A673 (cell line): ENCODE data around the gene SLAMF8. TPM values are rescaled to one million over a fixed set of nuclear protein-coding genes. Genes with fewer than 3 reads are reported as not detected.

Experiments used
- BruUV-seq: library from RNA; stranded (reverse); fragments of 400-500 nt; replicated peaks from 2 replicates; lab custom pipeline; 2021; lab: Mats Ljungman, UMichigan
- CTCF ChIA-PET: fragments of 300-600 bp; sonication (Branson Sonifier 250); formaldehyde crosslinking; loops from one replicate; lab custom pipeline; 2022; ENCODE audit warnings: antibody characterized with exemption; lab: Charles Lee
- POLR2A ChIA-PET: fragments of 300-600 bp; sonication (Branson Sonifier 250); formaldehyde crosslinking; loops from one replicate; lab custom pipeline; 2022; ENCODE audit warnings: antibody characterized with exemption; ENCODE audit not compliant: low non-redundant PET; lab: Charles Lee
- DNase-seq: peaks from one replicate; pipeline ENCODE4 v3.0.0-alpha.2; 2015; ENCODE audit warnings: low spot score
- H3K27ac ChIP-seq: fragments of 200-600 bp; sonication (generic); 2 replicates; pipeline ENCODE4 v1.5.1; 2016; ENCODE audit warnings: mixed run types, low read depth, mild to moderate bottlenecking, mixed read lengths, antibody characterized with exemption, low read length; ENCODE audit not compliant: poor library complexity, severe bottlenecking
- H3K27me3 ChIP-seq: fragments of 200-600 bp; sonication (generic); replicated peaks from 2 replicates; pipeline ENCODE4 v1.6.1; 2017; ENCODE audit warnings: mixed run types, low read depth, mild to moderate bottlenecking, mixed read lengths, antibody characterized with exemption, low read length; ENCODE audit not compliant: insufficient read depth, poor library complexity
- H3K36me3 ChIP-seq: fragments of 200-600 bp; sonication (generic); 2 replicates; pipeline ENCODE4 v1.6.1; 2016; ENCODE audit warnings: mixed run types, mild to moderate bottlenecking, mixed read lengths, antibody characterized with exemption, low read length; ENCODE audit not compliant: insufficient read depth, poor library complexity, severe bottlenecking
- H3K4me1 ChIP-seq: fragments of 200-600 bp; sonication (generic); 2 replicates; pipeline ENCODE4 v1.6.1; 2017; ENCODE audit warnings: mixed run types, mild to moderate bottlenecking, mixed read lengths, antibody characterized with exemption, low read length; ENCODE audit not compliant: insufficient read depth, poor library complexity, severe bottlenecking
- H3K4me3 ChIP-seq: fragments of 200-600 bp; sonication (generic); 2 replicates; pipeline ENCODE4 v1.5.1; 2016; ENCODE audit warnings: low read depth, mixed run types, mild to moderate bottlenecking, mixed read lengths, low read length; ENCODE audit not compliant: poor library complexity, severe bottlenecking
- H3K9me3 ChIP-seq: fragments of 200-600 bp; sonication (generic); 2 replicates; pipeline ENCODE4 v1.6.1; 2016; ENCODE audit warnings: mixed run types, low read depth, mild to moderate bottlenecking, mixed read lengths, antibody characterized with exemption, low read length; ENCODE audit not compliant: poor library complexity, severe bottlenecking
- EZH2 ChIP-seq: fragments of 200-600 bp; sonication (generic); IDR thresholded peaks from 2 replicates; pipeline ENCODE4 v1.6.1; 2017; ENCODE audit warnings: borderline replicate concordance, low read depth, mild to moderate bottlenecking, mixed read lengths, antibody characterized with exemption, low read length; ENCODE audit not compliant: poor library complexity, severe bottlenecking
- intact Hi-C: fragments of 100-400 bp; cut with micrococcal nuclease; formaldehyde crosslinking; loops from one replicate; pipeline ENCODE4 v1.10.0; 2022; ENCODE audit not compliant: unreplicated experiment
- total RNA-seq: library from RNA; stranded (reverse); gene quantifications from 2 replicates; pipeline ENCODE4 v1.2.3, GENCODE V29; 2021
- TF ChIP-seq, protein P1 (sequence below): fragments of 300-800, 200-600 bp; sonication (generic); conservative IDR thresholded peaks from 2 replicates; pipeline ENCODE4 v1.5.1; 2017; ENCODE audit warnings: low read depth, mild to moderate bottlenecking, antibody characterized with exemption, low read length, moderate library complexity, mixed read lengths

The SLAMF8 gene
- total RNA-seq, 1 experiment from 2014 or later, result not detected

DNA sequence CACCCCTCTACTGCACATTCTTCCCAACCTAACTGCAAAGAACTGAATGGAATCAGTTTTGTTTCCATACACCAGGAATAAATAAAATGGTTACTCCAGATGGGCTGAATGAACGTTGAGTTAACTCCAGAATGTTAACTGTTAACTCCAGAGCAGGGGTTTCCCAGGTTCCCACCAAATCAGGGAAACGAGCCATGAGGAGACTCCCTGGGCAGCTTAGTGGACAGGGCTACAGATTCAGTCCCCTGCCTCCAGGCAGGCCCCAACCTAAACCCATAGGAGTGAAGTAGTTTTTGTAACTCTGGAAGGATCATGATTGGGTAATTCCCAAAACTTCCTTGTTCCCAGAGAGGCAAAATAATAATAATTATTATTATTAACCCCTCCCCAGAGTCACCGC is 21.7 kb downstream of the SLAMF8 start:
- BruUV-seq, result no TSS peak

DNA sequence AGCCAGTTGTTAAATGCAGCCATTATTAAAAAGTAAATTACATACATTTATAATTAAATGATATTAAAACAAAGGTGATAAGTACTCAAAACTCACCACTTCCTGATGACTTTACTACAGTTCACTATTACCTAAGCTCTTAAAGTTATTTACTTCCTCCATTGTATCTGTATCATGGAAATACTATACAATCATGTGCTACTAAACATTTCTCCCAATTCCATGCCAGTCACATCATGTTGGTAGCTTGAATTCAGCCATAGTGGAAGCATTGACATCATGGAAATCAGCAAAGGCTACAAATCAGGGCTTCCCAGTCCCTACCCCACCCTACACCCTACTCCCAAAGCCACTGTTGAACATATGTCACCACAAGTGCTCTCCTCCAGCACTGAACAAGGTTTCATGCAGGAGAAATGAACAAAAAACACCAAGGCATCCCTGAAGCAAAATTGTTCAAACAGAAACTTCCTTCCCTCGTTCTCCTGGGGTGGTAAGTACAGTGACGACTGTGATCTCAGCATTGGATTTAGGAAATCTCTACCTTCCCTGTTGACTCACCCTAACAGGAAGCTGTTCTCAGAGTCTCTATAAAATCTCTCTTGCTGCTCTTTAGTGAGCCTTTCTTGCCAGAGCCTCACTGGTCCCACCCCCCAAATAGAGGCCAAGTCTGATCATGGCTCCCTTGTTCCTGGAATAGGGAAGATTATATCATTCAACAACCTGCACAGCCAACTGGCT is 23.1 kb downstream of the SLAMF8 start:
- no peak overlapping the region for H3K27ac ChIP-seq
- TF ChIP-seq, protein P1, sequence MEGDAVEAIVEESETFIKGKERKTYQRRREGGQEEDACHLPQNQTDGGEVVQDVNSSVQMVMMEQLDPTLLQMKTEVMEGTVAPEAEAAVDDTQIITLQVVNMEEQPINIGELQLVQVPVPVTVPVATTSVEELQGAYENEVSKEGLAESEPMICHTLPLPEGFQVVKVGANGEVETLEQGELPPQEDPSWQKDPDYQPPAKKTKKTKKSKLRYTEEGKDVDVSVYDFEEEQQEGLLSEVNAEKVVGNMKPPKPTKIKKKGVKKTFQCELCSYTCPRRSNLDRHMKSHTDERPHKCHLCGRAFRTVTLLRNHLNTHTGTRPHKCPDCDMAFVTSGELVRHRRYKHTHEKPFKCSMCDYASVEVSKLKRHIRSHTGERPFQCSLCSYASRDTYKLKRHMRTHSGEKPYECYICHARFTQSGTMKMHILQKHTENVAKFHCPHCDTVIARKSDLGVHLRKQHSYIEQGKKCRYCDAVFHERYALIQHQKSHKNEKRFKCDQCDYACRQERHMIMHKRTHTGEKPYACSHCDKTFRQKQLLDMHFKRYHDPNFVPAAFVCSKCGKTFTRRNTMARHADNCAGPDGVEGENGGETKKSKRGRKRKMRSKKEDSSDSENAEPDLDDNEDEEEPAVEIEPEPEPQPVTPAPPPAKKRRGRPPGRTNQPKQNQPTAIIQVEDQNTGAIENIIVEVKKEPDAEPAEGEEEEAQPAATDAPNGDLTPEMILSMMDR, result no peak
- TF ChIP-seq EZH2, result no peak
- intact Hi-C loops, result no loop called here
- no peaks in the 10 kb centered on the region for H3K27me3 ChIP-seq
- no TSS peak for BruUV-seq
- ChIA-PET CTCF (no interaction called here), POLR2A (no interaction called here)
- DNase-seq, result peak; percentile 51
- H3K4me1 ChIP-seq, result peaks cover 9% of the 10 kb centered on the region
- H3K9me3 ChIP-seq, result no peaks in the 10 kb centered on the region
- H3K36me3 ChIP-seq, result no peaks in the 10 kb centered on the region
- H3K4me3 ChIP-seq, result no peak overlapping the region

More for the DNA sequence above, 21.7 kb downstream of the SLAMF8 start:
- ChIA-PET POLR2A (no interaction called here), CTCF (no interaction called here)
- H3K4me3 ChIP-seq, result no peak overlapping the region
- DNase-seq, result no peak
- H3K9me3 ChIP-seq, result no peaks in the 10 kb centered on the region
- no peak for TF ChIP-seq EZH2
- TF ChIP-seq, protein P1, result no peak
- H3K36me3 ChIP-seq, result no peaks in the 10 kb centered on the region
- intact Hi-C loops, result no loop called here
- no peak overlapping the region for H3K27ac ChIP-seq
- no peaks in the 10 kb centered on the region for H3K27me3 ChIP-seq
- peaks cover 7% of the 10 kb centered on the region for H3K4me1 ChIP-seq

DNA sequence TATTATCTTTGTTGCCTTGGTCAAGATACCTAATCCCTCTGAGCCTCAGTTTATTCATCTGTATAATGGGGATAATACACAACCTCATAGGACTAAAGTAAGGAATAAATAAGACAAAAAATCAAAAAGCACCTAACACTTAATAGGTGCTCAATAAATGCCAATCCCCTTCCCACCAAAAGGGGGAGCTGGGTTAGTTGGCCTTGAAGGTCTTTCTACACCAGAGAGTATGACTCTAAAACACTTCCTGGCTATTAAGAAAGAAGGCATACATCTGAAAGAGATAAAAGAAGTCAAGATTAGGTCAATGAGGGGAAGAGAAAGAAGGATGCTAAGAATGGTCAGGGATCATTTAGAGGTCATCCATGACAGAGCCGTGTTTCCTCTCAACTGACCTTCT is 24.7 kb downstream of the SLAMF8 start:
- POLR2A ChIA-PET, result no interaction called here
- DNase-seq, result no peak
- CTCF ChIA-PET, result interaction anchor here (0.7 kb wide), 1 partner anchor 14 kb away, joined by 4 read pairs; no protein-coding TSS in a partner anchor
- intact Hi-C loops, result no loop called here
- Histone ChIP-seq H3K36me3 (no peaks in the 10 kb centered on the region), H3K27ac (no peak overlapping the region), H3K27me3 (no peaks in the 10 kb centered on the region), H3K4me3 (no peak overlapping the region), H3K4me1 (peaks cover 9% of the 10 kb centered on the region), H3K9me3 (no peaks in the 10 kb centered on the region)
- BruUV-seq, result no TSS peak
- TF ChIP-seq, protein P1, result peak; percentile 32; the same call in 1 of the 2 replicates
- TF ChIP-seq EZH2, result no peak
